GM12864 (cell line): ENCODE measurements around the gene SLC8B1.

Source experiments
- DNase-seq: peaks from one replicate; pipeline ENCODE4 v3.0.0-alpha.2; 2011; ENCODE audit warnings: low read depth
- H3K4me3 ChIP-seq: 2 replicates; pipeline ENCODE4 v1.5.1; 2011; ENCODE audit warnings: mild to moderate bottlenecking, low read depth, low read length, control low read depth
- CTCF ChIP-seq: IDR thresholded peaks from 2 replicates; pipeline ENCODE4 v1.5.1; 2011; ENCODE audit warnings: low read depth, mild to moderate bottlenecking, moderate library complexity, low read length, control low read depth, inconsistent platforms; ENCODE audit errors: missing control alignments

The SLC8B1 gene

GRCh38 chr12:113315358-113315757 is 19.6 kb downstream of the SLC8B1 start:
- DNase-seq: no peak
- no peak overlapping the region for H3K4me3 ChIP-seq
- no peak for TF ChIP-seq CTCF

GRCh38 chr12:113314121-113314529 is 20.8 kb downstream of the SLC8B1 start:
- no peak for TF ChIP-seq CTCF
- H3K4me3 ChIP-seq: no peak overlapping the region
- no peak for DNase-seq

- no peak overlapping the region for H3K4me3 ChIP-seq
- no peak for TF ChIP-seq CTCF
- no peak for DNase-seq
Observed at GRCh38 chr12:113310489-113310888, 24.4 kb downstream of the SLC8B1 start.

- H3K4me3 ChIP-seq: no peak overlapping the region
- no peak for TF ChIP-seq CTCF
- DNase-seq: no peak
Observed at GRCh38 chr12:113306382-113306781, 28.5 kb downstream of the SLC8B1 start.

GRCh38 chr12:113305281-113305856 is 29.5 kb downstream of the SLC8B1 start:
- no peak for TF ChIP-seq CTCF
- no peak overlapping the region for H3K4me3 ChIP-seq
- no peak for DNase-seq

- no peak overlapping the region for H3K4me3 ChIP-seq
- TF ChIP-seq CTCF: no peak
- no peak for DNase-seq
Observed at GRCh38 chr12:113302886-113303640, 31.8 kb downstream of the SLC8B1 start.

- DNase-seq: no peak
- H3K4me3 ChIP-seq: no peak overlapping the region
- no peak for TF ChIP-seq CTCF
Observed at GRCh38 chr12:113302466-113302865, 32.4 kb downstream of the SLC8B1 start.
